ENCODE results near the gene GNAT1. TPM values are rescaled to one million over a fixed set of nuclear protein-coding genes. Genes with fewer than 3 reads are reported as not detected.

Gene GNAT1
- total RNA-seq, 1 experiment from 2014 or later, result not detected

DNA sequence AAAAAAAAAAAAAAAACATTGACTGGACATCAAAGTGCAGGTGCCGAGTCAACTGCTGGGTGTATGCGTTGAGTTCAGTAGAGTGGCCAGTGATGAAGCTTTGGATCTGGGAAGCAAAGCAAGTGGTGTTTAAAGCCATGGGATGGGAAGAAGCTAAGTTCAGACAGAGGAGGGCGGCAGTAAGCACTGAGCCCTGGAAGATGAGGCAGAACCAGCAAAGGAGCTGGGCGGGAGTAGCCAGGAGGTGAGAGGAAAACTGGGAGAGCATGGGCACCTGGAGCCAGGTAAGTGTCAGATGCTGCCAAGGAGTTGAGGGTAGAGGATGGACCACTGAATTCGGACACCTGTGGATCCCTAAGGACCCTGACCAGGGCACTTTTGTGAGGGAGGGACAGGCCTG, 33.2 kb downstream of the GNAT1 start:
- H4K5ac ChIP-seq (ENCODE audit: insufficient read length, low read depth, low read length), result no peak overlapping the region
- H4K8ac ChIP-seq (replicated peaks; ENCODE audit: insufficient read length, low read depth, low read length), result no peak overlapping the region
- no peaks in the 10 kb centered on the region for H3K9me3 ChIP-seq (ENCODE audit: control insufficient read depth, low read depth, low read length)
- no peak overlapping the region for H3K4me3 Mint-ChIP-seq
- no peak overlapping the region for H2AK5ac ChIP-seq (ENCODE audit: insufficient read length, low read length)
- peaks cover 2 to 4% of the 10 kb centered on the region in 2 experiments; a peak in 3 of 5 replicates for H3K9me3 Mint-ChIP-seq
- H4K20me1 ChIP-seq (ENCODE audit: control insufficient read depth, insufficient read depth, insufficient read length), result no peaks in the 10 kb centered on the region
- H2BK20ac ChIP-seq (ENCODE audit: low read depth, low read length, poor library complexity, severe bottlenecking), result no peak overlapping the region
- no peak overlapping the region for H2BK12ac ChIP-seq (ENCODE audit: insufficient read length, low read depth, low read length)
- H3K56ac ChIP-seq (ENCODE audit: insufficient read length, low read depth, low read length), result no peak overlapping the region
- no peaks in the 10 kb centered on the region for H3K4me1 ChIP-seq (ENCODE audit: insufficient read depth, low read length)
- H3K27me3 ChIP-seq (ENCODE audit: insufficient read depth, low read length), result no peaks in the 10 kb centered on the region
- DNase-seq, result no peak
- H2AFZ ChIP-seq (ENCODE audit: low read length), result no peak overlapping the region
- H2BK5ac ChIP-seq (ENCODE audit: insufficient read length, low read length), result no peak overlapping the region
- no peak overlapping the region for H3K9ac ChIP-seq (ENCODE audit: extremely low read depth, insufficient read length, low read length)
- no peak overlapping the region for H3K23ac ChIP-seq (ENCODE audit: insufficient read length, low read depth, low read length)
- H3K23me2 ChIP-seq (ENCODE audit: insufficient read length, low read depth, low read length, poor library complexity, severe bottlenecking), result peaks cover 12% of the 10 kb centered on the region
- H3T11ph ChIP-seq (ENCODE audit: low read length), result no peak overlapping the region
- TF ChIP-seq, protein P1, sequence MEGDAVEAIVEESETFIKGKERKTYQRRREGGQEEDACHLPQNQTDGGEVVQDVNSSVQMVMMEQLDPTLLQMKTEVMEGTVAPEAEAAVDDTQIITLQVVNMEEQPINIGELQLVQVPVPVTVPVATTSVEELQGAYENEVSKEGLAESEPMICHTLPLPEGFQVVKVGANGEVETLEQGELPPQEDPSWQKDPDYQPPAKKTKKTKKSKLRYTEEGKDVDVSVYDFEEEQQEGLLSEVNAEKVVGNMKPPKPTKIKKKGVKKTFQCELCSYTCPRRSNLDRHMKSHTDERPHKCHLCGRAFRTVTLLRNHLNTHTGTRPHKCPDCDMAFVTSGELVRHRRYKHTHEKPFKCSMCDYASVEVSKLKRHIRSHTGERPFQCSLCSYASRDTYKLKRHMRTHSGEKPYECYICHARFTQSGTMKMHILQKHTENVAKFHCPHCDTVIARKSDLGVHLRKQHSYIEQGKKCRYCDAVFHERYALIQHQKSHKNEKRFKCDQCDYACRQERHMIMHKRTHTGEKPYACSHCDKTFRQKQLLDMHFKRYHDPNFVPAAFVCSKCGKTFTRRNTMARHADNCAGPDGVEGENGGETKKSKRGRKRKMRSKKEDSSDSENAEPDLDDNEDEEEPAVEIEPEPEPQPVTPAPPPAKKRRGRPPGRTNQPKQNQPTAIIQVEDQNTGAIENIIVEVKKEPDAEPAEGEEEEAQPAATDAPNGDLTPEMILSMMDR (conservative IDR thresholded peaks at IDR 0.05), result peak; percentile 39; the same call in 2 of the 3 replicates
- H3K27me3 Mint-ChIP-seq (ENCODE audit: low read depth), result peaks cover 27% of the 10 kb centered on the region
- no peak overlapping the region for H4K91ac ChIP-seq (ENCODE audit: insufficient read length, low read depth, low read length)
- H3K18ac ChIP-seq (ENCODE audit: insufficient read length, low read depth, low read length), result no peak overlapping the region
- H3K14ac ChIP-seq (ENCODE audit: insufficient read depth, low read length), result no peak overlapping the region
- WGBS (ENCODE audit: extremely low coverage, insufficient read length, low lambda C conversion rate), result no CpG with 5 or more reads among the region's 5 CpGs
- no peaks in the 10 kb centered on the region for H3K79me2 ChIP-seq (ENCODE audit: insufficient read depth, low read length)
- H3K27ac Mint-ChIP-seq, result peak overlapping the region in 1 of 3 experiments; percentile 32; a peak in 1 of 7 replicates
- no peak overlapping the region for H3K27ac ChIP-seq (ENCODE audit: insufficient read length, low read depth, low read length)
- H3K4me1 Mint-ChIP-seq, result peaks cover 20 to 29% of the 10 kb centered on the region in 2 experiments
- H3K79me1 ChIP-seq (ENCODE audit: insufficient read depth, low read depth, low read length, poor library complexity, severe bottlenecking), result no peaks in the 10 kb centered on the region
- no peak overlapping the region for H2BK15ac ChIP-seq (ENCODE audit: low read depth, low read length)
- no peak overlapping the region for H3K4ac ChIP-seq (ENCODE audit: low read depth, low read length)
- no peaks in the 10 kb centered on the region; a peak in 1 of 7 replicates for H3K36me3 Mint-ChIP-seq (ENCODE audit: insufficient read depth in 1 of 3, low read depth in 3 of 3)
- H2BK120ac ChIP-seq (ENCODE audit: low read depth, low read length, poor library complexity, severe bottlenecking), result no peak overlapping the region
- H3K4me2 ChIP-seq (ENCODE audit: insufficient read depth, insufficient read length, low read length), result no peak overlapping the region
